Kidney epithelial cell (primary cell): ENCODE data around the gene ALB. TPM values are rescaled to one million over a fixed set of nuclear protein-coding genes. Genes with fewer than 3 reads are reported as not detected.

ENCODE experiments used
- DNase-seq: peaks from one replicate; pipeline ENCODE4 v3.0.0-alpha.2; 2010; ENCODE audit warnings: low read depth
- H3K27me3 ChIP-seq: 2 replicates; pipeline ENCODE4 v1.6.0; 2011; ENCODE audit warnings: low read length; ENCODE audit not compliant: control insufficient read depth, insufficient read depth
- H3K36me3 ChIP-seq: 2 replicates; pipeline ENCODE4 v1.5.1; 2011; ENCODE audit warnings: low read length; ENCODE audit not compliant: control insufficient read depth, insufficient read depth
- H3K4me3 ChIP-seq: 2 replicates; pipeline ENCODE4 v1.5.1; 2011; ENCODE audit warnings: low read depth, mild to moderate bottlenecking, control low read depth, low read length
- CTCF ChIP-seq: IDR thresholded peaks from 2 replicates; pipeline ENCODE4 v1.5.1; 2011; ENCODE audit warnings: mild to moderate bottlenecking, moderate library complexity, low read length, control low read depth, inconsistent platforms; ENCODE audit not compliant: insufficient read depth, poor library complexity, severe bottlenecking
- total RNA-seq: library from RNA; depleted of rRNA; stranded (reverse); fragments of >200 nt; gene quantifications from 2 replicates; pipeline ENCODE4 v1.2.3, GENCODE V29; 2015

The ALB gene
- total RNA-seq, 1 donor from 2014 or later: not detected

- Histone ChIP-seq H3K4me3 (no peak overlapping the region), H3K27me3 (no peaks in the 10 kb centered on the region), H3K36me3 (no peaks in the 10 kb centered on the region)
- no peak for DNase-seq
- no peak for TF ChIP-seq CTCF
These were observed 25.0 kb downstream of the ALB start for GRCh38 chr4:73429118-73429517.

GRCh38 chr4:73429826-73430587, 25.9 kb downstream of the ALB start:
- Histone ChIP-seq H3K36me3 (no peaks in the 10 kb centered on the region), H3K27me3 (no peaks in the 10 kb centered on the region), H3K4me3 (no peak overlapping the region)
- TF ChIP-seq CTCF: no peak
- no peak for DNase-seq

- H3K4me3 ChIP-seq: no peak overlapping the region
- H3K36me3 ChIP-seq: no peaks in the 10 kb centered on the region
- TF ChIP-seq CTCF: no peak
- no peaks in the 10 kb centered on the region for H3K27me3 ChIP-seq
- DNase-seq: no peak
These were observed 27.7 kb downstream of the ALB start for GRCh38 chr4:73431813-73432168.

GRCh38 chr4:73432169-73433000, 28.3 kb downstream of the ALB start:
- no peak for TF ChIP-seq CTCF
- H3K36me3 ChIP-seq: no peaks in the 10 kb centered on the region

GRCh38 chr4:73433140-73433539, 29.1 kb downstream of the ALB start:
- no peaks in the 10 kb centered on the region for H3K27me3 ChIP-seq
- no peak for TF ChIP-seq CTCF
- no peak for DNase-seq
- H3K36me3 ChIP-seq: no peaks in the 10 kb centered on the region
- no peak overlapping the region for H3K4me3 ChIP-seq

More at GRCh38 chr4:73432169-73433000, 28.3 kb downstream of the ALB start:
- no peaks in the 10 kb centered on the region for H3K27me3 ChIP-seq
- DNase-seq: no peak
- H3K4me3 ChIP-seq: no peak overlapping the region
